ENCODE measurements around the gene ERN1.

Gene ERN1

GRCh38 chr17:64084940-64085649 lies 44.8 kb downstream of the ERN1 start:
- peaks cover 2 to 3% of the 10 kb centered on the region in 2 donors for H3K36me3 ChIP-seq (ENCODE audit: control insufficient read depth in 2 of 2, insufficient read depth in 2 of 2, low read length in 2 of 2)
- H3K27ac ChIP-seq (ENCODE audit: low read depth in 2 of 2, low read length in 2 of 2) = peak overlapping the region; percentile 62 to 68
- no peak overlapping the region for H3K9ac ChIP-seq (ENCODE audit: low read depth in 1 of 2, low read length in 2 of 2)
- H3K27me3 ChIP-seq (ENCODE audit: control insufficient read depth in 2 of 2, insufficient read depth in 2 of 2, low read length in 2 of 2) = no peaks in the 10 kb centered on the region
- no peaks in the 10 kb centered on the region for H3K9me3 ChIP-seq (ENCODE audit: control insufficient read depth in 2 of 2, low read length in 2 of 2)
- H3K4me3 ChIP-seq (ENCODE audit: low read length in 2 of 2) = peak overlapping the region in 1 of 2 donors; percentile 17
- H3K4me1 ChIP-seq (ENCODE audit: control insufficient read depth in 2 of 2, insufficient read depth in 2 of 2, low read length in 2 of 2) = peaks cover 26 to 42% of the 10 kb centered on the region in 2 donors

- H3K27ac ChIP-seq (ENCODE audit: low read depth in 2 of 2, low read length in 2 of 2) = peak overlapping the region; percentile 62 to 68
- H3K4me1 ChIP-seq (ENCODE audit: control insufficient read depth in 2 of 2, insufficient read depth in 2 of 2, low read length in 2 of 2) = peaks cover 26 to 42% of the 10 kb centered on the region in 2 donors
- H3K36me3 ChIP-seq (ENCODE audit: control insufficient read depth in 2 of 2, insufficient read depth in 2 of 2, low read length in 2 of 2) = peaks cover 3 to 6% of the 10 kb centered on the region in 2 donors
Observed at GRCh38 chr17:64084086-64084939, 45.6 kb downstream of the ERN1 start.

GRCh38 chr17:64083563-64084085 lies 46.3 kb downstream of the ERN1 start:
- peaks cover 5 to 13% of the 10 kb centered on the region in 2 donors for H3K36me3 ChIP-seq (ENCODE audit: control insufficient read depth in 2 of 2, insufficient read depth in 2 of 2, low read length in 2 of 2)
- H3K9me3 ChIP-seq (ENCODE audit: control insufficient read depth in 2 of 2, low read length in 2 of 2) = no peaks in the 10 kb centered on the region
- H3K9ac ChIP-seq (ENCODE audit: low read depth in 1 of 2, low read length in 2 of 2) = peak overlapping the region in 1 of 2 donors; percentile 16
- H3K4me1 ChIP-seq (ENCODE audit: control insufficient read depth in 2 of 2, insufficient read depth in 2 of 2, low read length in 2 of 2) = peaks cover 26 to 42% of the 10 kb centered on the region in 2 donors
- H3K4me3 ChIP-seq (ENCODE audit: low read length in 2 of 2) = peak overlapping the region in 1 of 2 donors; percentile 28
- H3K27ac ChIP-seq (ENCODE audit: low read depth in 2 of 2, low read length in 2 of 2) = peak overlapping the region; percentile 62 to 68
- H3K27me3 ChIP-seq (ENCODE audit: control insufficient read depth in 2 of 2, insufficient read depth in 2 of 2, low read length in 2 of 2) = no peaks in the 10 kb centered on the region

More at GRCh38 chr17:64084086-64084939, 45.6 kb downstream of the ERN1 start:
- Histone ChIP-seq H3K9ac (ENCODE audit: low read depth in 1 of 2, low read length in 2 of 2) (peak overlapping the region in 1 of 2 donors; percentile 16), H3K4me3 (ENCODE audit: low read length in 2 of 2) (peak overlapping the region in 1 of 2 donors; percentile 28), H3K9me3 (ENCODE audit: control insufficient read depth in 2 of 2, low read length in 2 of 2) (no peaks in the 10 kb centered on the region), H3K27me3 (ENCODE audit: control insufficient read depth in 2 of 2, insufficient read depth in 2 of 2, low read length in 2 of 2) (no peaks in the 10 kb centered on the region)

GRCh38 chr17:64083093-64083492 lies 46.9 kb downstream of the ERN1 start:
- no peak overlapping the region for H3K4me3 ChIP-seq (ENCODE audit: low read length in 2 of 2)
- H3K27me3 ChIP-seq (ENCODE audit: control insufficient read depth in 2 of 2, insufficient read depth in 2 of 2, low read length in 2 of 2) = no peaks in the 10 kb centered on the region
- no peak overlapping the region for H3K9ac ChIP-seq (ENCODE audit: low read depth in 1 of 2, low read length in 2 of 2)
- peaks cover 5 to 13% of the 10 kb centered on the region in 2 donors for H3K36me3 ChIP-seq (ENCODE audit: control insufficient read depth in 2 of 2, insufficient read depth in 2 of 2, low read length in 2 of 2)
- H3K9me3 ChIP-seq (ENCODE audit: control insufficient read depth in 2 of 2, low read length in 2 of 2) = no peaks in the 10 kb centered on the region
- H3K27ac ChIP-seq (ENCODE audit: low read depth in 2 of 2, low read length in 2 of 2) = peak overlapping the region; percentile 62 to 65
- H3K4me1 ChIP-seq (ENCODE audit: control insufficient read depth in 2 of 2, insufficient read depth in 2 of 2, low read length in 2 of 2) = peaks cover 26 to 42% of the 10 kb centered on the region in 2 donors

- peak overlapping the region; percentile 60 to 65 for H3K27ac ChIP-seq (ENCODE audit: low read depth in 2 of 2, low read length in 2 of 2)
- peaks cover 26 to 42% of the 10 kb centered on the region in 2 donors for H3K4me1 ChIP-seq (ENCODE audit: control insufficient read depth in 2 of 2, insufficient read depth in 2 of 2, low read length in 2 of 2)
- H3K27me3 ChIP-seq (ENCODE audit: control insufficient read depth in 2 of 2, insufficient read depth in 2 of 2, low read length in 2 of 2) = no peaks in the 10 kb centered on the region
- H3K4me3 ChIP-seq (ENCODE audit: low read length in 2 of 2) = peak overlapping the region in 1 of 2 donors; percentile 33
- H3K9ac ChIP-seq (ENCODE audit: low read depth in 1 of 2, low read length in 2 of 2) = peak overlapping the region in 1 of 2 donors; percentile 30
- H3K9me3 ChIP-seq (ENCODE audit: control insufficient read depth in 2 of 2, low read length in 2 of 2) = no peaks in the 10 kb centered on the region
- peaks cover 8 to 15% of the 10 kb centered on the region in 2 donors for H3K36me3 ChIP-seq (ENCODE audit: control insufficient read depth in 2 of 2, insufficient read depth in 2 of 2, low read length in 2 of 2)
Observed at GRCh38 chr17:64081802-64082799, 47.8 kb downstream of the ERN1 start.

- Histone ChIP-seq H3K27me3 (ENCODE audit: control insufficient read depth in 2 of 2, insufficient read depth in 2 of 2, low read length in 2 of 2) (no peaks in the 10 kb centered on the region), H3K9me3 (ENCODE audit: control insufficient read depth in 2 of 2, low read length in 2 of 2) (no peaks in the 10 kb centered on the region), H3K4me1 (ENCODE audit: control insufficient read depth in 2 of 2, insufficient read depth in 2 of 2, low read length in 2 of 2) (peaks cover 23 to 34% of the 10 kb centered on the region in 2 donors), H3K9ac (ENCODE audit: low read depth in 1 of 2, low read length in 2 of 2) (no peak overlapping the region), H3K4me3 (ENCODE audit: low read length in 2 of 2) (no peak overlapping the region), H3K27ac (ENCODE audit: low read depth in 2 of 2, low read length in 2 of 2) (no peak overlapping the region), H3K36me3 (ENCODE audit: control insufficient read depth in 2 of 2, insufficient read depth in 2 of 2, low read length in 2 of 2) (peaks cover 7 to 15% of the 10 kb centered on the region in 2 donors)
Observed at GRCh38 chr17:64080174-64080618, 49.7 kb downstream of the ERN1 start.

- peaks cover 7 to 17% of the 10 kb centered on the region in 2 donors for H3K36me3 ChIP-seq (ENCODE audit: control insufficient read depth in 2 of 2, insufficient read depth in 2 of 2, low read length in 2 of 2)
- peak overlapping the region in 1 of 2 donors; percentile 23 for H3K27ac ChIP-seq (ENCODE audit: low read depth in 2 of 2, low read length in 2 of 2)
- H3K9me3 ChIP-seq (ENCODE audit: control insufficient read depth in 2 of 2, low read length in 2 of 2) = no peaks in the 10 kb centered on the region
- H3K4me3 ChIP-seq (ENCODE audit: low read length in 2 of 2) = no peak overlapping the region
- H3K4me1 ChIP-seq (ENCODE audit: control insufficient read depth in 2 of 2, insufficient read depth in 2 of 2, low read length in 2 of 2) = peaks cover 4 to 12% of the 10 kb centered on the region in 2 donors
- H3K9ac ChIP-seq (ENCODE audit: low read depth in 1 of 2, low read length in 2 of 2) = no peak overlapping the region
- H3K27me3 ChIP-seq (ENCODE audit: control insufficient read depth in 2 of 2, insufficient read depth in 2 of 2, low read length in 2 of 2) = no peaks in the 10 kb centered on the region
Observed at GRCh38 chr17:64077379-64077778, 52.6 kb downstream of the ERN1 start.

- Histone ChIP-seq H3K36me3 (ENCODE audit: control insufficient read depth in 2 of 2, insufficient read depth in 2 of 2, low read length in 2 of 2) (peaks cover 16 to 27% of the 10 kb centered on the region in 2 donors), H3K4me3 (ENCODE audit: low read length in 2 of 2) (no peak overlapping the region), H3K27me3 (ENCODE audit: control insufficient read depth in 2 of 2, insufficient read depth in 2 of 2, low read length in 2 of 2) (no peaks in the 10 kb centered on the region), H3K9ac (ENCODE audit: low read depth in 1 of 2, low read length in 2 of 2) (no peak overlapping the region), H3K27ac (ENCODE audit: low read depth in 2 of 2, low read length in 2 of 2) (peak overlapping the region; percentile 40 to 52), H3K9me3 (ENCODE audit: control insufficient read depth in 2 of 2, low read length in 2 of 2) (no peaks in the 10 kb centered on the region), H3K4me1 (ENCODE audit: control insufficient read depth in 2 of 2, insufficient read depth in 2 of 2, low read length in 2 of 2) (peaks cover 4 to 5% of the 10 kb centered on the region in 2 donors)
Observed at GRCh38 chr17:64075913-64076312, 54.0 kb downstream of the ERN1 start.
